DOHH2 (cell line): Measurements from ENCODE around the gene CDC42BPA.

ENCODE experiments used
- H3F3A ChIP-seq: fragments of 200-600 bp; sonication (generic), shearing (Covaris generic); 2 replicates; pipeline ENCODE4 v1.6.0; 2016; ENCODE audit warnings: antibody characterized with exemption, mild to moderate bottlenecking; ENCODE audit not compliant: control insufficient read depth, insufficient read depth
- H3K27ac ChIP-seq: fragments of 200-600 bp; sonication (generic); 2 replicates; pipeline ENCODE4 v1.5.1; 2014; ENCODE audit warnings: low read depth, mild to moderate bottlenecking, low read length, moderate library complexity
- H3K27me3 ChIP-seq: fragments of 200-600 bp; sonication (generic); 2 replicates; pipeline ENCODE4 v1.6.1; 2014; ENCODE audit warnings: mild to moderate bottlenecking, low read length, mixed read lengths; ENCODE audit not compliant: control insufficient read depth
- H3K36me3 ChIP-seq: fragments of 200-600 bp; sonication (generic); 2 replicates; pipeline ENCODE4 v1.6.1; 2014; ENCODE audit warnings: mild to moderate bottlenecking, low read length, moderate library complexity, mixed read lengths; ENCODE audit not compliant: control insufficient read depth
- H3K4me1 ChIP-seq: fragments of 200-600 bp; sonication (generic); 2 replicates; pipeline ENCODE4 v1.6.1; 2014; ENCODE audit warnings: mild to moderate bottlenecking, low read length, mixed read lengths; ENCODE audit not compliant: control insufficient read depth
- H3K4me2 ChIP-seq: fragments of 200-600 bp; sonication (generic); 2 replicates; pipeline ENCODE4 v1.6.0; 2014; ENCODE audit warnings: mild to moderate bottlenecking, low read length, moderate library complexity
- H3K4me3 ChIP-seq: fragments of 200-600 bp; sonication (generic); 2 replicates; pipeline ENCODE4 v1.5.1; 2014; ENCODE audit warnings: mild to moderate bottlenecking, low read length, mixed read lengths
- H3K79me2 ChIP-seq: fragments of 200-600 bp; sonication (generic); 2 replicates; pipeline ENCODE4 v1.6.1; 2014; ENCODE audit warnings: mild to moderate bottlenecking, low read length, mixed read lengths; ENCODE audit not compliant: control insufficient read depth
- H3K9me2 ChIP-seq: fragments of 200-600 bp; sonication (generic); replicated peaks from 2 replicates; pipeline ENCODE4 v1.6.1; 2014; ENCODE audit warnings: mild to moderate bottlenecking, low read length, mixed read lengths; ENCODE audit not compliant: control insufficient read depth
- H3K9me3 ChIP-seq: fragments of 200-600 bp; sonication (generic); 2 replicates; pipeline ENCODE4 v1.6.1; 2014; ENCODE audit warnings: antibody characterized with exemption, low read length, mixed read lengths; ENCODE audit not compliant: control insufficient read depth, insufficient read depth
- H4K20me1 ChIP-seq: fragments of 200-600 bp; sonication (generic); 2 replicates; pipeline ENCODE4 v1.6.0; 2014; ENCODE audit warnings: low read depth, mild to moderate bottlenecking, antibody characterized with exemption, low read length, moderate library complexity; ENCODE audit not compliant: control insufficient read depth, insufficient read depth
- CTCF ChIP-seq: fragments of 200-600 bp; sonication (generic); IDR thresholded peaks from one replicate; pipeline ENCODE4 v1.5.1; 2014; ENCODE audit warnings: antibody characterized with exemption, mild to moderate bottlenecking, low read depth, low read length; ENCODE audit not compliant: poor library complexity, severe bottlenecking
- EZH2phosphoT487 ChIP-seq: fragments of 200-600 bp; sonication (generic); IDR thresholded peaks from 2 replicates; pipeline ENCODE4 v1.6.1; 2017; ENCODE audit warnings: borderline replicate concordance, mild to moderate bottlenecking, antibody characterized with exemption, low read length, moderate library complexity, mixed read lengths

CDC42BPA gene

GRCh38 chr1:226976276-226976977 is 341.9 kb downstream of the CDC42BPA start:
- Histone ChIP-seq H3K9me2 (no peaks in the 10 kb centered on the region), H3K9me3 (no peaks in the 10 kb centered on the region), H3K36me3 (no peaks in the 10 kb centered on the region)

GRCh38 chr1:226975259-226976250 is 342.7 kb downstream of the CDC42BPA start:
- Histone ChIP-seq H3K9me3 (no peaks in the 10 kb centered on the region), H3K27me3 (no peaks in the 10 kb centered on the region), H3F3A (no peaks in the 10 kb centered on the region), H4K20me1 (no peaks in the 10 kb centered on the region), H3K9me2 (no peaks in the 10 kb centered on the region), H3K79me2 (no peaks in the 10 kb centered on the region), H3K4me3 (no peak overlapping the region), H3K27ac (no peak overlapping the region), H3K4me2 (no peak overlapping the region), H3K36me3 (no peaks in the 10 kb centered on the region), H3K4me1 (peaks cover 10% of the 10 kb centered on the region)
- TF ChIP-seq CTCF: no peak
- TF ChIP-seq EZH2phosphoT487: no peak

More at GRCh38 chr1:226976276-226976977, 341.9 kb downstream of the CDC42BPA start:
- Histone ChIP-seq H3K4me3 (no peak overlapping the region), H3K4me1 (peaks cover 10% of the 10 kb centered on the region), H3K4me2 (no peak overlapping the region), H3K27ac (no peak overlapping the region), H3F3A (no peaks in the 10 kb centered on the region), H3K79me2 (no peaks in the 10 kb centered on the region), H4K20me1 (no peaks in the 10 kb centered on the region), H3K27me3 (no peaks in the 10 kb centered on the region)
- no peak for TF ChIP-seq CTCF
- no peak for TF ChIP-seq EZH2phosphoT487

- Histone ChIP-seq H3K4me1 (peaks cover 10% of the 10 kb centered on the region), H4K20me1 (no peaks in the 10 kb centered on the region), H3K4me2 (no peak overlapping the region), H3F3A (no peaks in the 10 kb centered on the region), H3K4me3 (no peak overlapping the region), H3K9me3 (no peaks in the 10 kb centered on the region), H3K27me3 (no peaks in the 10 kb centered on the region), H3K27ac (no peak overlapping the region), H3K79me2 (no peaks in the 10 kb centered on the region), H3K9me2 (no peaks in the 10 kb centered on the region), H3K36me3 (no peaks in the 10 kb centered on the region; the same call in 1 of the 2 replicates)
- TF ChIP-seq CTCF: no peak
- no peak for TF ChIP-seq EZH2phosphoT487
These were observed 343.6 kb downstream of the CDC42BPA start for GRCh38 chr1:226974544-226975258.
